Activated CD4-positive, alpha-beta T cell treated with anti-CD3 and anti-CD28 coated beads for 24 hours (primary cell): Measurements from ENCODE around the gene BACH1.

ENCODE experiments used
- DNase-seq, 2 donors: peaks; one replicate each; pipeline ENCODE4 v3.0.0-alpha.2; 2020; ENCODE audit warnings: low read depth in 2 of 2

Gene BACH1

GRCh38 chr21:29382030-29382654, 83.4 kb downstream of the BACH1 start:
- no peak for DNase-seq

DNA sequence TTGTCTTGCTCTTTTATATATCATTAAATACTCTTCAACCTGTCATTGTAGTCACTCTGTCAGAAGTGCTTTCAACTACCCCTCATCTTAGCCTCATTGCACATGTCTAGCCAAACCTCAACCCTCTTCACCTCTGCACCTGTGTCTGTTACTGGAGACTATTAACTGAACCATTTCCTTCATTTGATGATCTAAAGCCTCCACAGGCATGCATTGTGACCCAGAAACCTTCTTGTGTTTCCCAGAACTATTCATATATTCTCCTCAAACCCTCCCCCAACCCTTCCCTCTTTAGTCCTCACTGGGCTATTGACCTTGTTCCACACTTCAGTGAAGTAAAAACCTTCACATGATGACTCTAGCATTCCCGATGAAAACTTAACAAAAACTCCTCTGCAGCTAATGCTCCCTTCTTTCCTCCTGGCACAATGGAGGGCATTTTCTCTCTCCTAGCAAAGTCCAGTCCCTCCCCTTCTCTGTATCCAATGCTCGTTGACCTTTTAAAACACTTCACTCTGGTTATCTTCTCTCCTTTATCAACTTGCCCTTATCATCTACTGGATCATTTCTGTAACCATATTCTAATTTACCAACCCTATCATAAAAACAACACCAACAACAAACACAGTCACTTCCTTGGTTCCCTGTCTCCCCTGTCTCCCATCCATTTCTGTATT, 86.1 kb downstream of the BACH1 start:
- DNase-seq: no peak

- DNase-seq: no peak
Observed at GRCh38 chr21:29385934-29386520, 87.3 kb downstream of the BACH1 start.

DNA sequence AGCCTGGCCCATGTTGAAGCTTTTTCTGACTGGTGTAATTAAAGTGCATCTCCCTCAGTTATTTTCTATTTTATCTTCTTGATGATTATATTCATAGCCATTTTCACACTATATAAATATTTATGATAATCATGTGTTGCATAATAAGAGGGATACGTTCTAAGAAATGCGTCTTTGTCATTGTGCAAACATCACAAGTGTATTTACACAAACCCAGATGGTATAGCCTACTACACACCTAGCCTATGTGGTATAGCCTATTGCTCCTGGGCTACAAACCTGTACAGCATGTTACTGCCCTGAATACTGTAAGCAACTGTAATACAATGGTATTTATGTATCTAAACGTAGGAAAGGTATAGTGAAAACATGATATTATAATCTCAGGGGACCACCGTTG, 88.1 kb downstream of the BACH1 start:
- no peak for DNase-seq

- DNase-seq: no peak
Observed at GRCh38 chr21:29387598-29387997, 88.9 kb downstream of the BACH1 start.

- no peak for DNase-seq
Observed at GRCh38 chr21:29389136-29389535, 90.4 kb downstream of the BACH1 start.

GRCh38 chr21:29390778-29391177, 92.1 kb downstream of the BACH1 start:
- DNase-seq: no peak

DNA sequence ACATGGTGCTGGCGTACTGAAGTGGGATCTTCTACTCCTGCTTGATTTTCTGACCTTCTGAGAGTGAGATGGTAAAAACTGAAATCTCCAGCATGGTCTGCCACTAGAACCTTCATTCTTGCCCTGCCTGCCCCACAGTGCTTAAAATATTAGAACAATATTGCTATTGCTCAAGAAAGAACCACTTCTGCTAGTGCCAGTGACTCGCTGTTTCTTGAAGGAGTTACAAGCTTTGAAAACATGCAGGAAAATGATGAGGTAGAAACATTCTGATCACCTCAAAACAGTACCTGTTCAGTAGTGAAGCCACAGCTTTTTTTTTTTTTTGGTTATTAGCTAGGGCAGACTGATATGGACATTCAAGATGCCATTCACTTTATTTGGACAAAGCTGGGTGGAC, 95.3 kb downstream of the BACH1 start:
- no peak for DNase-seq
